IMR-90 (cell line): ENCODE results near the gene TRMT2B. TPM values are rescaled to one million over a fixed set of nuclear protein-coding genes. Genes with fewer than 3 reads are reported as not detected.

Experiments
- ATAC-seq: fragments of 200-7000 bp; cut with Tn5 transposase; 2 replicates; pipeline ENCODE4 v1.9.1; 2020; ENCODE audit warnings: low read depth, mild to moderate bottlenecking, moderate library complexity
- BruUV-seq: library from RNA; stranded (reverse); fragments of 400-500 nt; replicated peaks from 2 replicates; lab custom pipeline; 2021; lab: Mats Ljungman, UMichigan
- CTCF ChIA-PET: fragments of 300-600 bp; formaldehyde crosslinking; extraction: SDS; loops from one replicate; lab custom pipeline; 2021; ENCODE audit warnings: antibody characterized with exemption; lab: Yijun Ruan, JAX
- POLR2A ChIA-PET: fragments of 300-600 bp; sonication (Branson Sonifier 250); formaldehyde crosslinking; loops from one replicate; lab custom pipeline; 2022; ENCODE audit warnings: antibody characterized with exemption; ENCODE audit not compliant: unreplicated experiment; lab: Charles Lee
- DNase-seq: peaks from one replicate; pipeline ENCODE4 v3.0.0; 2013
- H2AFZ ChIP-seq: replicated peaks from 2 replicates; pipeline ENCODE3; 2013; ENCODE audit warnings: low read length, mild to moderate bottlenecking; ENCODE audit not compliant: poor library complexity
- H2AK5ac ChIP-seq: 2 replicates; pipeline ENCODE4 v1.6.1; 2013; ENCODE audit warnings: low read depth, low read length, inconsistent platforms
- H2AK9ac ChIP-seq: replicated peaks from 2 replicates; pipeline ENCODE3; 2013; ENCODE audit warnings: mild to moderate bottlenecking, low read depth, low read length, moderate library complexity; ENCODE audit not compliant: poor library complexity
- H2BK120ac ChIP-seq: 2 replicates; pipeline ENCODE4 v1.6.1; 2013; ENCODE audit warnings: low read depth, low read length, inconsistent platforms
- H2BK15ac ChIP-seq: 3 replicates; pipeline ENCODE4 v1.6.1; 2013; ENCODE audit warnings: low read depth, low read length, inconsistent platforms
- H2BK20ac ChIP-seq: 2 replicates; pipeline ENCODE4 v1.6.1; 2013; ENCODE audit warnings: low read depth, mild to moderate bottlenecking, inconsistent platforms, low read length, moderate library complexity
- H2BK5ac ChIP-seq: 2 replicates; pipeline ENCODE4 v1.6.1; 2013; ENCODE audit warnings: mild to moderate bottlenecking, low read depth, low read length, inconsistent platforms; ENCODE audit not compliant: poor library complexity, severe bottlenecking
- H3K14ac ChIP-seq: replicated peaks from 2 replicates; pipeline ENCODE4 v1.6.1; 2013; ENCODE audit warnings: low read depth, low read length, inconsistent platforms
- H3K18ac ChIP-seq: 2 replicates; pipeline ENCODE4 v1.6.1; 2013; ENCODE audit warnings: low read depth, low read length, control low read depth
- H3K23ac ChIP-seq: 2 replicates; pipeline ENCODE4 v1.6.1; 2013; ENCODE audit warnings: low read depth, low read length, inconsistent platforms
- H3K27ac ChIP-seq: 2 replicates; pipeline ENCODE4 v1.5.1; 2013; ENCODE audit warnings: mild to moderate bottlenecking, control low read depth, low read length; ENCODE audit not compliant: insufficient read depth
- H3K27me3 ChIP-seq: 2 replicates; pipeline ENCODE4 v1.6.1; 2013; ENCODE audit warnings: low read length; ENCODE audit not compliant: control insufficient read depth, insufficient read depth
- H3K36me3 ChIP-seq: 2 replicates; pipeline ENCODE4 v1.6.1; 2013; ENCODE audit warnings: low read length, mixed read lengths; ENCODE audit not compliant: control insufficient read depth, insufficient read depth
- H3K4ac ChIP-seq: 2 replicates; pipeline ENCODE4 v1.6.1; 2013; ENCODE audit warnings: low read depth, low read length, inconsistent platforms
- H3K4me1 ChIP-seq: 2 replicates; pipeline ENCODE4 v1.6.1; 2013; ENCODE audit warnings: low read length, mixed read lengths; ENCODE audit not compliant: control insufficient read depth, insufficient read depth
- H3K4me2 ChIP-seq: 2 replicates; pipeline ENCODE4 v1.6.1; 2013; ENCODE audit warnings: low read depth, mild to moderate bottlenecking, control low read depth, low read length, moderate library complexity
- H3K4me3 ChIP-seq: 2 replicates; pipeline ENCODE4 v1.5.1; 2013; ENCODE audit warnings: low read depth, mild to moderate bottlenecking, control low read depth, low read length, moderate library complexity; ENCODE audit not compliant: insufficient read depth
- H3K56ac ChIP-seq: 2 replicates; pipeline ENCODE4 v1.6.1; 2013; ENCODE audit warnings: low read length, inconsistent platforms; ENCODE audit not compliant: insufficient read depth; ENCODE audit errors: extremely low read depth
- H3K79me1 ChIP-seq, 2 experiments: 2 replicates each; pipeline ENCODE4 v1.6.1; 2013; ENCODE audit warnings: low read length in 2 of 2, inconsistent platforms in 1 of 2, low read depth in 1 of 2
- H3K9ac ChIP-seq: 2 replicates; pipeline ENCODE4 v1.6.1; 2013; ENCODE audit warnings: low read depth, low read length, control low read depth
- H3K9me1 ChIP-seq: 2 replicates; pipeline ENCODE4 v1.6.1; 2013; ENCODE audit warnings: low read length, inconsistent platforms; ENCODE audit not compliant: insufficient read depth
- H3K9me3 ChIP-seq: 2 replicates; pipeline ENCODE4 v1.6.1; 2013; ENCODE audit warnings: low read length; ENCODE audit not compliant: control insufficient read depth, insufficient read depth
- H4K20me1 ChIP-seq: 2 replicates; pipeline ENCODE4 v1.6.1; 2013; ENCODE audit warnings: low read length, inconsistent platforms; ENCODE audit not compliant: insufficient read depth
- H4K5ac ChIP-seq: 2 replicates; pipeline ENCODE4 v1.6.1; 2013; ENCODE audit warnings: mild to moderate bottlenecking, low read depth, low read length, control low read depth
- H4K8ac ChIP-seq, 2 experiments: 2 replicates each; pipeline ENCODE4 v1.6.1; 2013; ENCODE audit warnings: low read depth in 2 of 2, low read length in 2 of 2, control low read depth in 1 of 2, inconsistent platforms in 1 of 2
- H4K91ac ChIP-seq: 2 replicates; pipeline ENCODE4 v1.6.1; 2013; ENCODE audit warnings: low read depth, low read length, inconsistent platforms; ENCODE audit not compliant: insufficient read depth
- FOS ChIP-seq: fragments of 150-350 bp; IDR thresholded peaks from 2 replicates; pipeline ENCODE4 v1.6.1; 2016; ENCODE audit warnings: low read depth, low read length
- MXI1 ChIP-seq: IDR thresholded peaks from 2 replicates; pipeline ENCODE4 v1.6.1; 2012; ENCODE audit warnings: low read depth, mild to moderate bottlenecking, low read length, moderate library complexity, borderline replicate concordance
- WGBS, 2 experiments: methylation state at CpG; one replicate each; pipeline versions ENCODE4 v1.1.5 to v1.1.7; 2013; ENCODE audit warnings: missing lambda C conversion rate in 2 of 2; ENCODE audit not compliant: insufficient read length in 1 of 2; ENCODE audit errors: extremely low coverage in 2 of 2; 5-methylcytosine and 5-hydroxymethylcytosine counted together
- dilution Hi-C: fragments of 300-500 bp; cut with HindIII; formaldehyde crosslinking; loops from one replicate; pipeline ENCODE4 v1.14.3; 2018; ENCODE audit warnings: low sequenced_read_pairs; ENCODE audit not compliant: unreplicated experiment
- in situ Hi-C: fragments of 300-500 bp; cut with MboI; formaldehyde crosslinking; loops from 3 replicates; pipeline ENCODE4 v1.14.3; 2019; ENCODE audit warnings: low sequenced_read_pairs, inconsistent platforms, mixed read lengths
- intact Hi-C: fragments of 100-400 bp; cut with micrococcal nuclease; formaldehyde crosslinking; loops from 2 replicates; pipeline ENCODE4 v1.10.0; 2022
- polyA plus RNA-seq, 3 experiments: library from polyadenylated mRNA; depleted of rRNA; stranded (reverse); fragments of >200 nt; gene quantifications; 2 replicates each; pipeline ENCODE4 v1.2.3, GENCODE V29; 2012; ENCODE audit warnings: low replicate concordance in 1 of 3
- total RNA-seq: library from RNA; depleted of rRNA; stranded (reverse); fragments of >200 nt; gene quantifications from 2 replicates; pipeline ENCODE4 v1.2.3, GENCODE V29; 2012

TRMT2B gene
- total and polyA plus RNA-seq, 2 of the 4 experiments (the other 2 are of a cell fraction): 7.7 to 13.4 TPM

- ATAC-seq (peak; percentile 72), DNase-seq (peak; percentile 81)
- Histone ChIP-seq H2AK9ac (peak overlapping the region; percentile 53), H2BK15ac (peak overlapping the region; percentile 44; the same call in 1 of the 3 replicates), H3K9me1 (peaks cover 4% of the 10 kb centered on the region), H3K23ac (no peak overlapping the region), H2AK5ac (peak overlapping the region; percentile 54), H3K79me1 (no peaks in the 10 kb centered on the region), H2BK5ac (peak overlapping the region; percentile 67), H3K36me3 (no peaks in the 10 kb centered on the region), H3K4me2 (no peak overlapping the region), H3K4me3 (no peak overlapping the region), H3K4ac (peak overlapping the region; percentile 84), H3K18ac (peak overlapping the region; percentile 37; the same call in 1 of the 2 replicates), H4K20me1 (no peaks in the 10 kb centered on the region), H2AFZ (peak overlapping the region; percentile 66), H3K27ac (no peak overlapping the region; the same call in 1 of the 2 replicates), H4K91ac (peak overlapping the region; percentile 32; the same call in 1 of the 2 replicates), H3K56ac (no peak overlapping the region; the same call in 1 of the 2 replicates), H4K8ac (peak overlapping the region in 1 of 2 experiments; percentile 53; a peak in 2 of 4 replicates), H3K9ac (no peak overlapping the region), H4K5ac (no peak overlapping the region; the same call in 1 of the 2 replicates), H2BK120ac (peak overlapping the region; percentile 68), H3K9me3 (no peaks in the 10 kb centered on the region), H3K4me1 (peaks cover 9% of the 10 kb centered on the region; the same call in 1 of the 2 replicates), H3K27me3 (no peaks in the 10 kb centered on the region), H2BK20ac (peak overlapping the region; percentile 82), H3K14ac (0 out of 2 replicates have a peak overlapping the region, but pooled peaks have one; percentile 41)
- in situ Hi-C loops: no loop called here
- ChIA-PET POLR2A (no interaction called here), CTCF (interaction anchor here (0.6 kb wide), 1 partner anchor 9 kb away, joined by 3 read pairs; no protein-coding TSS in a partner anchor)
- TF ChIP-seq MXI1: no peak
- TF ChIP-seq FOS: peak; percentile 28; the same call in 1 of the 2 replicates
- WGBS, 2 experiments: 0% methylated on average over 1 of the region's 6 CpGs; no CpG with 5 or more reads in 1 of the 2 experiments
- intact Hi-C loops: no loop called here
- BruUV-seq: no TSS peak
- dilution Hi-C loops: no loop called here
Measured at GRCh38 chrX:100980608-100981497, 71.1 kb downstream of the TRMT2B start.
